Melanocyte of skin (primary cell): ENCODE results near the gene ARF5. TPM values are rescaled to one million over a fixed set of nuclear protein-coding genes. Genes with fewer than 3 reads are reported as not detected.

ENCODE experiments used
- total RNA-seq, 2 donors: library from RNA; depleted of rRNA; stranded (reverse); fragments of >200 nt; gene quantifications; 2 replicates each; pipeline ENCODE4 v1.2.3, GENCODE V29; 2012

ARF5 gene
- total RNA-seq, result 100 to 1,000 TPM in 1 of 2 donors, 10 to 100 TPM in 1; 83.3 to 142 TPM

DNA sequence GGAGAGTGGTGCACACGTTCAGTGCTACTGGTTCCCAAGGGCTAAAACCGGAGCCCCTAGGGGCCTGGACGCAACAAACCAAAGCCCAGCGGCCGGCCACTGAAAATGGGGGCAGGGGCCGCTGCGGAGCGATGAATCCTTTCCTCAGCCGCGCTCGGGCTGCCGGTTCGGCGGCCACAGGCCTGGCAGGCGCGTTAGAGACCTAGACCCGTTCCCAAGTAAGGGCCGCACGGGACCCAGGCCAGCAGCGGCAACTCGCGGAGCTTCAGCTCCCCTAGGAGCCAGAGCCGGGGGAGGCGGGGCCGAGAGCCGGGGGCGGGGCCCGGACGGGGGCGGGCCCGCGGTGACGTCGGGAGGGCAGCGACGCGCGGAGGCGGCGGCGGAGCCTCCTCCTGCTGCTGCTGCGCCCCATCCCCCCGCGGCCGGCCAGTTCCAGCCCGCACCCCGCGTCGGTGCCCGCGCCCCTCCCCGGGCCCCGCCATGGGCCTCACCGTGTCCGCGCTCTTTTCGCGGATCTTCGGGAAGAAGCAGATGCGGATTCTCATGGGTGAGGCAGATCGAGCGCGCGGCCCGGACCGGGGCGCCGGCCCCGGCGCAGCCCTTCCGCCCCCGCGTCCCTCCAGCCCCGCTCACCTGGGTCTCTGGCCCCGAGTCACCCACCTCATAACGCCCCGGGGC, at the start of gene ARF5:
ARF5 (plus strand) TSS at position 393 of the 678 bp plus-strand sequence; CDS start at position 481, 88 bp downstream.

GRCh38 chr7:127585044-127585953, 2.9 kb upstream of the ARF5 start, which contains the start of gene GCC1:
Gene GCC1, minus strand, starts transcription at chr7:127585596. Its CDS starts 414 bp downstream, at chr7:127585182.

GRCh38 chr7:127618042-127618441, 29.8 kb downstream of the ARF5 start, which contains the start of gene PAX4:
Gene PAX4, minus strand, starts transcription at chr7:127618142. Its CDS starts 2,214 bp downstream, at chr7:127615928.

Other genes starting within 250 kb of the ARF5 start
- 10 to 100 TPM; 18.6 to 20.0 TPM for gene ZNF800, start 195.7 kb upstream of the ARF5 start, total RNA-seq
- gene GCC1, start 2.8 kb upstream of the ARF5 start, total RNA-seq, result 10 to 100 TPM; 18.6 to 25.8 TPM
- 1 to 10 TPM in 1 of 2 donors, under 1 TPM in 1; 0.67 to 1.4 TPM for gene FSCN3, start 5.3 kb downstream of the ARF5 start, total RNA-seq
- gene PAX4, start 29.7 kb downstream of the ARF5 start, total RNA-seq, result not detected
- 100 to 1,000 TPM; 143 to 179 TPM for gene SND1, start 63.8 kb downstream of the ARF5 start, total RNA-seq